ENCODE data around the gene CEBPZ.
"Not testable (repeated sequence)": the region's sequence is repeated elsewhere in the genome, so short reads cannot be mapped to it uniquely, and the experiment has no call there.

CEBPZ gene

GRCh38 chr2:37231241-37232130 lies at the start of gene CEBPZ, which contains the start of gene NDUFAF7:
CEBPZ (minus strand) TSS chr2:37231596; CDS start chr2:37231567, 29 bp downstream.
NDUFAF7 (plus strand) TSS chr2:37231658; CDS start chr2:37231706, 48 bp downstream.
- DNase-seq (ENCODE audit: low read depth, low spot score), result peak; percentile 81

- DNase-seq (ENCODE audit: low read depth, low spot score), result no peak
Observed at GRCh38 chr2:37276291-37276690, 44.9 kb upstream of the CEBPZ start.

- DNase-seq (ENCODE audit: low read depth, low spot score), result no peak
Observed at GRCh38 chr2:37274359-37274965, 43.1 kb upstream of the CEBPZ start.

GRCh38 chr2:37271376-37272067 lies 40.1 kb upstream of the CEBPZ start:
- no peak for DNase-seq (ENCODE audit: low read depth, low spot score)

GRCh38 chr2:37268111-37268510 lies 36.7 kb upstream of the CEBPZ start:
- no peak for DNase-seq (ENCODE audit: low read depth, low spot score)

GRCh38 chr2:37267685-37268084 lies 36.3 kb upstream of the CEBPZ start:
- no peak for DNase-seq (ENCODE audit: low read depth, low spot score)

- no peak for DNase-seq (ENCODE audit: low read depth, low spot score)
Observed at GRCh38 chr2:37263839-37264238, 32.4 kb upstream of the CEBPZ start.

GRCh38 chr2:37262522-37262921 lies 31.1 kb upstream of the CEBPZ start:
- DNase-seq (ENCODE audit: low read depth, low spot score), result no peak

- DNase-seq (ENCODE audit: low read depth, low spot score), result no peak
Observed at GRCh38 chr2:37250869-37251740, 19.7 kb upstream of the CEBPZ start.

- no peak for DNase-seq (ENCODE audit: low read depth, low spot score)
Observed at GRCh38 chr2:37246205-37246604, 14.8 kb upstream of the CEBPZ start.

- no peak for DNase-seq (ENCODE audit: low read depth, low spot score)
Observed at GRCh38 chr2:37244755-37245154, 13.4 kb upstream of the CEBPZ start.

GRCh38 chr2:37244017-37244416 lies 12.6 kb upstream of the CEBPZ start:
- no peak for DNase-seq (ENCODE audit: low read depth, low spot score)

GRCh38 chr2:37243435-37243834 lies 12.0 kb upstream of the CEBPZ start:
- no peak for DNase-seq (ENCODE audit: low read depth, low spot score)

GRCh38 chr2:37232131-37232933 lies 936 bp upstream of the CEBPZ start:
- no peak for DNase-seq (ENCODE audit: low read depth, low spot score)

GRCh38 chr2:37230581-37230980 lies 815 bp downstream of the CEBPZ start:
- no peak for DNase-seq (ENCODE audit: low read depth, low spot score)

- DNase-seq (ENCODE audit: low read depth, low spot score), result no peak
Observed at GRCh38 chr2:37228788-37229187, 2.6 kb downstream of the CEBPZ start.

GRCh38 chr2:37226863-37227262 lies 4.5 kb downstream of the CEBPZ start:
- no peak for DNase-seq (ENCODE audit: low read depth, low spot score)

GRCh38 chr2:37225129-37225528 lies 6.3 kb downstream of the CEBPZ start:
- DNase-seq (ENCODE audit: low read depth, low spot score), result not testable (repeated sequence)

GRCh38 chr2:37224063-37224462 lies 7.3 kb downstream of the CEBPZ start:
- DNase-seq (ENCODE audit: low read depth, low spot score), result no peak

GRCh38 chr2:37223131-37223530 lies 8.3 kb downstream of the CEBPZ start:
- DNase-seq (ENCODE audit: low read depth, low spot score), result no peak

- DNase-seq (ENCODE audit: low read depth, low spot score), result no peak
Observed at GRCh38 chr2:37219046-37219445, 12.3 kb downstream of the CEBPZ start.

All from activated CD4-positive, CD25-positive, alpha-beta regulatory T cell treated with anti-CD3 and anti-CD28 coated beads, Interleukin-2, amount 50 U/mL, for 16 hours (primary cell).